Small intestine (tissue), 7 donors: Measurements from ENCODE around the gene TCFL5. TPM values are rescaled to one million over a fixed set of nuclear protein-coding genes. Genes with fewer than 3 reads are reported as not detected.

Experiments
- DNase-seq, 2 donors: peaks; one replicate each; pipeline versions ENCODE4 v3.0.0 to v3.0.0-alpha.2; 2013
- FAIRE-seq: peaks from 2 replicates; lab custom pipeline; 2012; peaks lifted over from hg19 to GRCh38; lab: Jason Lieb, UNC
- H3K27ac ChIP-seq, 3 donors: one replicate each; pipeline ENCODE4 v1.5.1; 2013; ENCODE audit warnings: low read length in 2 of 3, mild to moderate bottlenecking in 2 of 3, control low read depth in 1 of 3, inconsistent platforms in 1 of 3, low read depth in 1 of 3, moderate library complexity in 1 of 3
- H3K27me3 ChIP-seq, 3 donors: one replicate each; pipeline ENCODE4 v1.6.1; 2013; ENCODE audit warnings: low read length in 3 of 3, inconsistent platforms in 1 of 3; ENCODE audit not compliant: control insufficient read depth in 3 of 3, insufficient read depth in 3 of 3
- H3K36me3 ChIP-seq, 3 donors: one replicate each; pipeline ENCODE4 v1.6.1; 2013; ENCODE audit warnings: low read length in 3 of 3, inconsistent platforms in 1 of 3, low read depth in 1 of 3, mild to moderate bottlenecking in 1 of 3, moderate library complexity in 1 of 3; ENCODE audit not compliant: control insufficient read depth in 3 of 3, insufficient read depth in 2 of 3
- H3K4me1 ChIP-seq, 3 donors: one replicate each; pipeline ENCODE4 v1.6.1; 2013; ENCODE audit warnings: low read length in 2 of 3, inconsistent platforms in 1 of 3, low read depth in 1 of 3, mild to moderate bottlenecking in 1 of 3, moderate library complexity in 1 of 3; ENCODE audit not compliant: control insufficient read depth in 3 of 3, insufficient read depth in 2 of 3
- H3K4me3 ChIP-seq, 3 donors: one replicate each; pipeline ENCODE4 v1.5.1; 2013; ENCODE audit warnings: low read length in 3 of 3, control low read depth in 1 of 3, inconsistent platforms in 1 of 3, low read depth in 1 of 3, mild to moderate bottlenecking in 1 of 3, moderate library complexity in 1 of 3
- H3K9me3 ChIP-seq, 2 donors: one replicate each; pipeline ENCODE4 v1.6.1; 2013; ENCODE audit warnings: low read depth in 1 of 2, low read length in 1 of 2; ENCODE audit not compliant: control insufficient read depth in 2 of 2, insufficient read depth in 1 of 2
- WGBS, 3 donors: extraction: QIAGEN DNeasy Blood & Tissue Kit; methylation state at CpG; one replicate each; pipeline ENCODE4 v1.1.7; 2013; 5-methylcytosine and 5-hydroxymethylcytosine counted together
- polyA plus RNA-seq, 4 donors: library from polyadenylated mRNA; stranded (reverse) in 3 of 4; unstranded in 1 of 4; fragments of 200-250 nt in 3 of 4; fragments of 120-200 nt in 1 of 4; gene quantifications; one replicate each; pipeline versions ENCODE4 v1.2.1 to v1.2.3, GENCODE V29; 2013
- donor health status: healthy with polysubstance abuse.
- donor health status: control.
- donor health status: control.
- donor health status: Bipolar disorder and iron deficiency.
- donor health status: healthy.

Gene TCFL5
- polyA plus RNA-seq, 4 donors, result 4.2 to 5.7 (median 4.6) TPM

DNA sequence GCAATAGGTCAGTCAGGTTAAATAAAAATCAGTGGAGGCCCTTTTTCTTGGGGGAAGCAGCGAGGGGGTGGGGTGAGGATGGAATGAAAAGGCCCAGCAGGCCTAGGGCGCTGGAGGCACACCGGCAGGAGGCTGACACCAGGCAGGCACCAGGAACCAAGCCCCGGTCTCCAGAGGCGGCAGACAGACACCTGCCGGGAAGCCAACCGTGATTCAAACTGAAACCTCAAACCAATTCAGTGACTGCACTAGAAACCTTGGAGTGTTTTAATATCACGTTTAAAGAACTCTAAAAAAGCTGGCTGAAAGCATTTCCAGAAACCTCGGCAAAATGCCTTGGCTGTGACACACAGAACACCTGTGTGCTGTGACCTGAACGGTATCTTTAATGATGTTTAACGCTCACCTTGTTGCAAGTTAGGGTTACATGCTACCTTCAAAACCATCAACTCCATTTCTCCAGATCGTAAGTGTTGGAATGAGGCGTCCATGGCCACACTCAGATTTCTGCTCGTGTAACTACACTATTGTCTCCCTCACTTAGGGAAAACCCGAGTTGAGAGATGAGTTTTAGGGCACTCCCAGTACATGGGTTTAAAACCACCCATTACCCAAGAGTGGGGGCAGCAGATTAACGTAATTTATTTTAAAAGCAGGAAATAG is 37.5 kb upstream of the TCFL5 start:
- no peak for FAIRE-seq
- no peak overlapping the region for H3K4me3 ChIP-seq
- H3K4me1 ChIP-seq, result peaks cover 3 to 25% (median 4%) of the 10 kb centered on the region in 3 donors
- H3K36me3 ChIP-seq, result peaks cover 16 to 51% (median 21%) of the 10 kb centered on the region in 3 donors
- H3K27ac ChIP-seq, result peak overlapping the region in 1 of 3 donors; percentile 68
- 6 to 29% (median 11%) methylated on average over 16 of the region's 16 CpGs for WGBS, 3 donors
- H3K9me3 ChIP-seq, result no peaks in the 10 kb centered on the region
- no peaks in the 10 kb centered on the region for H3K27me3 ChIP-seq
- DNase-seq, result no peak

DNA sequence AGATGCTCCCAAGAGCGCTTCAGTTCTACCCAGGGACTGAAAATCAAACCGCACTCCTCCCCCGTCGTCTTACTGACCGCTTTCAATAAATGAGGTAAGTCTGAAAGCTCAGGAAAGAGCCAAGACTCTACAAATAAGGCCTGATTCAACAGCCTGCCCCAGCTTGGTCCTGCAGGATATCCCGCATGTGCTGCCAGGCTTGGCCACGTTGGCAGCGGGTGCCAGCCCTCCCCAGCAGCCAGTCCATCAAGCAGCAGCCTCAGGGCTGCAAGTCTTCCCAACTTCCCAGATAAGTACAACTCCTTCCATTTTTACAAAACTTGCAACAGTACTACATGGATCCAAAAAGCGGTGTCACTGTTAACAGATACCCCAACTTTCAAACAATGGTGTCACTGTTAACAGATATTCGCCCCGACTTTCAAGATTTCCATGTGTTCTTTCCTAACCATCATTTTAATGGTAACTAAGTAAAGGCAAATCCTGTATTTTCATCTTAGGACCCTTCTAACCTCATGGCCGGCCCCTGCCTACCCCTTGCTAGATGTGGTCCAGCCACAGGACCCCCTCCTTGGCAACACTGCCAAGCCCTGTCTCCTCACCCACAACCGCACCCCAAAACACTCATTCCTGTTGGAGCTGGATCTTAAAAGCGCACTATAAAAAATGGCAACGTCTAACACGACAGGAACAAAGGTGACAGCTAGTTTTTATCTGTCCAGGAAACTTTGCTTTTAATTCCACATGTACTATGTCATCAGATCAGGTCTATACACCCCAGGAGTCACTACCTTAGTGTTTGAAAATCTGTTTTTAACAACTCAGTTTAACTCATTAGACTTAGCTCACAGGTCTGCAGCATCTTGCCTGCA is 36.7 kb upstream of the TCFL5 start:
- H3K36me3 ChIP-seq, result peaks cover 17 to 52% (median 18%) of the 10 kb centered on the region in 3 donors
- DNase-seq, result peak; percentile 31 to 83
- 64 to 81% (median 80%) methylated on average over 16 of the region's 16 CpGs for WGBS, 3 donors

DNA sequence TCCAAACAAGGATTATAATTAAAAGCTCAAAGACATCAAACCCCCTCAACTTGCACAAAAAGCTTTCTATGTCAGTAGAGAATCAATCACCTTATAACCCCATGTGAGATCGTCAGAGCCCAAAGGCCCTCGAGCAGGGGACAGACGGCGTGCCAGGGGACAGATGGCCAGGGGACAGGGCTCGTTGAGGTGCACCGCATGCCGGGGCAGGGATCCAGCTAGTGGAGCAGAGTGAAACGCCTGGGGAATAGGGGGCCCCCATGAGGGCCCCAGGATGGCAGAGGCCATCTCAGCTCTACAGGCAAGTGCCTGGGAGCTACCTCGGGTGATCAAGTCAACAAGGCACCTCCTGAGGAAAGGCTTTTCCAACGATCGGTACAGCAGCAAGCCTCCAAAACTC is 36.0 kb upstream of the TCFL5 start:
- Histone ChIP-seq H3K9me3 (no peaks in the 10 kb centered on the region), H3K4me1 (peaks cover 3 to 25% (median 4%) of the 10 kb centered on the region in 3 donors), H3K27me3 (no peaks in the 10 kb centered on the region), H3K36me3 (peaks cover 14 to 54% (median 18%) of the 10 kb centered on the region in 3 donors), H3K27ac (no peak overlapping the region), H3K4me3 (no peak overlapping the region)
- no peak for FAIRE-seq
- 81 to 90% (median 87%) methylated on average over 11 of the region's 11 CpGs for WGBS, 3 donors
- no peak for DNase-seq

More for the DNA sequence above, 36.7 kb upstream of the TCFL5 start:
- no peak for FAIRE-seq
- no peaks in the 10 kb centered on the region for H3K9me3 ChIP-seq
- peak overlapping the region in 2 of 3 donors; percentile 33 to 68 for H3K27ac ChIP-seq
- H3K4me1 ChIP-seq, result peaks cover 3 to 25% (median 4%) of the 10 kb centered on the region in 3 donors
- no peak overlapping the region for H3K4me3 ChIP-seq
- H3K27me3 ChIP-seq, result no peaks in the 10 kb centered on the region

DNA sequence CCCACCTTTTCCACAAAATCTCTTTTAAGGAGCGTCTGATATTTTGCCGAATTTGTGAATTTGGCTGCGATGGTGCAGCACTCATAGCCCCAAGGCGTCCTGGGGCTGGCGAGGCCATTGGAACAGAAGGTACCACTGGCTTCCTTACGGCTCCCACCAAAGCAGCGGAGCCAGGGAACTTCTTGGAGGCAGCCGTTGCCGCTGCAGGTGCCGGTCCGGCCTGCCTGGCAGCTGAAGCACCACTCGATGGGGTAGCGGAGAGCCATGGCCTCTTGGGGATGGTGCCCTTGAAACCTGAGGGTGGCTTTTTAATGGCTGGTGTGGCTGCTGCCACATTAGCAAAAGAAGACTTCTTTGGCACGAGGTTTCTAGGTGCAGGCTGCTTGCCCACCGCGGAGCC is 34.9 kb upstream of the TCFL5 start:
- 92 to 97% (median 95%) methylated on average over 16 of the region's 16 CpGs for WGBS, 3 donors
- DNase-seq (no peak), FAIRE-seq (no peak)
- Histone ChIP-seq H3K9me3 (no peaks in the 10 kb centered on the region), H3K4me1 (peaks cover 3 to 25% (median 4%) of the 10 kb centered on the region in 3 donors), H3K27ac (no peak overlapping the region), H3K27me3 (no peaks in the 10 kb centered on the region), H3K36me3 (peaks cover 19 to 52% (median 24%) of the 10 kb centered on the region in 3 donors), H3K4me3 (no peak overlapping the region)

DNA sequence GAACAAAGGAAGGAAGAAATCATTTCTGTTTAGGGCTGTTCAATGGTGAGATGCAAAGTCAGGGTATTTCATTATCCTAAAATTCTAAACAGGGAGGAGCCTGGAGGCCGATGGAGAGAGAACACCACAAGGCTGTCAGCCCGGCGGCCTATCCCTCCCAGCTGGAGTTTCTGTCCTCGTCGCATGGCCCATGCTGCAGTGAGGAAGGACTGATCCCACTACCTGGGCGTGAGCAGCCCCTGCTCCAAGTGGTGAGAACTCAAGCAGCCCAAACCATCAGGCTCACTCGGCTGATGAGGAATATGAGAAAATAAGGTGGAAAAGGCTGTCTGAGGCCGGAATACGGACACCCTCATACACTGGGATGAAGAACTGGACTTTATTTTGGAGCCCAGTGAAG is 33.9 kb upstream of the TCFL5 start:
- Histone ChIP-seq H3K9me3 (no peaks in the 10 kb centered on the region), H3K36me3 (peaks cover 23 to 55% (median 32%) of the 10 kb centered on the region in 3 donors), H3K27me3 (no peaks in the 10 kb centered on the region), H3K4me3 (no peak overlapping the region), H3K27ac (no peak overlapping the region), H3K4me1 (peaks cover 3 to 23% (median 4%) of the 10 kb centered on the region in 3 donors)
- WGBS, 3 donors, result 91 to 96% (median 93%) methylated on average over 9 of the region's 9 CpGs
- FAIRE-seq (no peak), DNase-seq (no peak)

DNA sequence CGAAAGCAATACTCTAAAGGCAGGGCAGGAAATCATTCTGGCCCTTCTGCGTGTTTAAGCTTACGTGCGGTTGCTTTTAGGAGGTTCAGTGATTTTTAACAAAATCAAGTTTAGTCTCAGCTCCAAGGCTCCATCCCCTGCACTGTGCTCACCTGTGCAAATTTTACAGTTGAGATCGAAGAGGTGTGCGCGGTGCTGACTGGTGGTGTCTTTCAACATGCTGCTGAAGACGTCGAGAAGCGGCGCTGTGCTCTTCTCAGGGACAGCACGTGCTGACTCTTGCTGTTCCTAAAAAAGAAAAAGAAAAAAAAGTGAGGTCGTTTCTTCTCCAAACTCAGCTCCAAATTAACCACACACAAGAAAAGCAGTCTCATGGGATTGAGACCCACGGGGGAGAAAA is 32.6 kb upstream of the TCFL5 start:
- Histone ChIP-seq H3K36me3 (peaks cover 27 to 66% (median 39%) of the 10 kb centered on the region in 3 donors), H3K9me3 (no peaks in the 10 kb centered on the region), H3K4me1 (peaks cover 0 to 11% (median 0%) of the 10 kb centered on the region in 3 donors), H3K4me3 (no peak overlapping the region), H3K27me3 (no peaks in the 10 kb centered on the region), H3K27ac (peak overlapping the region in 1 of 3 donors; percentile 4)
- 91 to 95% (median 94%) methylated on average over 14 of the region's 14 CpGs for WGBS, 3 donors
- FAIRE-seq (no peak), DNase-seq (no peak)

DNA sequence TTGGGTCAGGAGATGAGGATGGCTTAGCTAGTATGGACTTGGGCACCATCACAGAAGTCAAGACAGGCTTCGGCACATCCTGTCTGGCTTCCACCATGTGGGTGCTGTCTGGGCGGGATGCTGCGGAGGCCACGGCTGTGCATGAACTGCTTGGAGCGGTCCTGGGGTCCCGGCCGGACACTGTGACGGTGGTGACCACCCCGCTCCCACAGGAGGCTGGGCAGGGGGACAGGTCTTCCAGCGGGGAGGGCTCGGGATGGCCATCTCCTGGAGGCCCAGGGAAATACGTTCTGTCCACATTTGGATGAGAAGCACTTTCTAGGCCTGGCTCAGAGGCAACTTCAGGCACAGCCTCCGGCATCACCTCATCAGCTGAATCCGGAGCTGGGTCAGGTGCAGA is 32.1 kb upstream of the TCFL5 start:
- Histone ChIP-seq H3K9me3 (no peaks in the 10 kb centered on the region), H3K27ac (no peak overlapping the region), H3K27me3 (no peaks in the 10 kb centered on the region), H3K4me1 (peaks cover 0 to 5% (median 0%) of the 10 kb centered on the region in 3 donors), H3K4me3 (no peak overlapping the region), H3K36me3 (peaks cover 29 to 71% (median 39%) of the 10 kb centered on the region in 3 donors)
- FAIRE-seq (no peak), DNase-seq (no peak)
- WGBS, 3 donors, result 95 to 96% (median 96%) methylated on average over 14 of the region's 14 CpGs
